ENCODE measurements around the gene CBFB. TPM values are rescaled to one million over a fixed set of nuclear protein-coding genes. Genes with fewer than 3 reads are reported as not detected.

CBFB gene
- total and polyA plus RNA-seq, 11 donors: 11.3 to 53.6 (median 28.1) TPM

- 93 to 96% (median 94%) methylated on average over 4 of the region's 4 CpGs for WGBS, 4 donors
- Histone ChIP-seq H3K4me3 (no peak overlapping the region), H3K27me3 (no peaks in the 10 kb centered on the region), H3K4me1 (peaks cover 0 to 6% (median 0%) of the 10 kb centered on the region in 12 donors), H3K9me3 (no peaks in the 10 kb centered on the region), H3K36me3 (peaks cover 0 to 48% (median 4%) of the 10 kb centered on the region in 9 donors), H3K27ac (no peak overlapping the region)
- intact Hi-C loops (cut with DNase I): loop anchor here in 1 of 10 donors (10.0 kb wide), 1 partner anchor 57 kb away; no protein-coding TSS in a partner anchor
- ATAC-seq (no peak), DNase-seq (no peak)
- no peak for TF ChIP-seq POLR2A (IDR thresholded peaks at IDR 0.05)
- no peak for TF ChIP-seq CTCF (IDR thresholded peaks at IDR 0.05)
Measured at GRCh38 chr16:67091906-67092566, 63.1 kb downstream of the CBFB start.

- WGBS, 4 donors: 92 to 96% (median 95%) methylated on average over 4 of the region's 4 CpGs
- no peak overlapping the region for H3K27ac ChIP-seq
- no peak for DNase-seq
- no peaks in the 10 kb centered on the region for H3K4me1 ChIP-seq
- H3K4me3 ChIP-seq: no peak overlapping the region
- H3K27me3 ChIP-seq: no peaks in the 10 kb centered on the region
- H3K9me3 ChIP-seq: no peaks in the 10 kb centered on the region
- TF ChIP-seq POLR2A (IDR thresholded peaks at IDR 0.05) (no peak), CTCF (IDR thresholded peaks at IDR 0.05) (no peak)
- H3K36me3 ChIP-seq: peaks cover 0 to 53% (median 5%) of the 10 kb centered on the region in 9 donors
- no peak for ATAC-seq
- intact Hi-C loops (cut with DNase I): loop anchor here in 1 of 10 donors (10.0 kb wide), 1 partner anchor 58 kb away; no protein-coding TSS in a partner anchor
Measured at GRCh38 chr16:67093098-67093726, 64.3 kb downstream of the CBFB start.

GRCh38 chr16:67098599-67098998 is 69.7 kb downstream of the CBFB start:
- WGBS, 4 donors: 88 to 93% (median 92%) methylated on average over 2 of the region's 2 CpGs
- no peaks in the 10 kb centered on the region for H3K4me1 ChIP-seq
- no peak for ATAC-seq
- no peak overlapping the region for H3K27ac ChIP-seq
- intact Hi-C loops (cut with DNase I): loop anchor here in 1 of 10 donors (10.0 kb wide), 1 partner anchor 64 kb away; no protein-coding TSS in a partner anchor
- no peak overlapping the region for H3K4me3 ChIP-seq
- TF ChIP-seq POLR2A (IDR thresholded peaks at IDR 0.05) (no peak), CTCF (IDR thresholded peaks at IDR 0.05) (no peak)
- DNase-seq: no peak
- H3K9me3 ChIP-seq: no peaks in the 10 kb centered on the region
- peaks cover 0 to 66% (median 21%) of the 10 kb centered on the region in 9 donors for H3K36me3 ChIP-seq
- no peaks in the 10 kb centered on the region for H3K27me3 ChIP-seq

- Histone ChIP-seq H3K27me3 (no peaks in the 10 kb centered on the region), H3K4me1 (peaks cover 0 to 15% (median under 1%) of the 10 kb centered on the region in 12 donors), H3K4me3 (no peak overlapping the region), H3K9me3 (no peaks in the 10 kb centered on the region), H3K36me3 (peaks cover 0 to 50% (median 21%) of the 10 kb centered on the region in 9 donors), H3K27ac (no peak overlapping the region)
- 91 to 99% (median 98%) methylated on average over 1 of the region's 1 CpG for WGBS, 4 donors
- TF ChIP-seq CTCF (IDR thresholded peaks at IDR 0.05): peak in 6 of 12 donors; percentile 6 to 26 (median 16)
- no peak for TF ChIP-seq POLR2A (IDR thresholded peaks at IDR 0.05)
- no peak for DNase-seq
- no peak for ATAC-seq
- intact Hi-C loops (cut with DNase I): loop anchor here in 4 of 10 donors (2.0 to 10.0 kb wide), 3 partner anchors 86 to 124 kb away; no protein-coding TSS in a partner anchor
Measured at GRCh38 chr16:67100569-67101310, 71.8 kb downstream of the CBFB start.
